NCI-H2081 (cell line): Measurements from ENCODE around the gene UBD.

Source experiments
- DNase-seq, 2 experiments: peaks; one replicate each; lab custom pipeline; 2025; lab: John Stamatoyannopoulos, UW

Gene UBD

DNA sequence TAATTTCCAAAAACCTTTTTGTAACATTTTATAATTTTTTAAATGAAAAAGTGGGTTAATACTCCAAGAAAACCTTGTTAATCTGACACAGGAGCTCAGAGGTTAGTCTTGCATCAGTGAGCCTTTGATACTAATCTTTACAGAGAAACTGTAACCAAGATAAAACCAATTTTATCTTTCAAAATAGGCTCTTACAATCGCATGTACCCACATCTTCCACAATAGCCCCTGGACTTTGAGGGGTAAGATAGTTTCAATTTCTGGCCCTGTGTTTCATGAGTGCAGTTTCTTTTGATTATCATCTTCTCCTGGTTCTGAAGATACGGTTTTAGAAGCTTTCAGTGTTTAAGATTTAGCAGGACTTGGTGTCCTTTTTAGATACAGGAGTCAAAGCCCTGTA is 37.3 kb downstream of the UBD start:
- no peak for DNase-seq

DNA sequence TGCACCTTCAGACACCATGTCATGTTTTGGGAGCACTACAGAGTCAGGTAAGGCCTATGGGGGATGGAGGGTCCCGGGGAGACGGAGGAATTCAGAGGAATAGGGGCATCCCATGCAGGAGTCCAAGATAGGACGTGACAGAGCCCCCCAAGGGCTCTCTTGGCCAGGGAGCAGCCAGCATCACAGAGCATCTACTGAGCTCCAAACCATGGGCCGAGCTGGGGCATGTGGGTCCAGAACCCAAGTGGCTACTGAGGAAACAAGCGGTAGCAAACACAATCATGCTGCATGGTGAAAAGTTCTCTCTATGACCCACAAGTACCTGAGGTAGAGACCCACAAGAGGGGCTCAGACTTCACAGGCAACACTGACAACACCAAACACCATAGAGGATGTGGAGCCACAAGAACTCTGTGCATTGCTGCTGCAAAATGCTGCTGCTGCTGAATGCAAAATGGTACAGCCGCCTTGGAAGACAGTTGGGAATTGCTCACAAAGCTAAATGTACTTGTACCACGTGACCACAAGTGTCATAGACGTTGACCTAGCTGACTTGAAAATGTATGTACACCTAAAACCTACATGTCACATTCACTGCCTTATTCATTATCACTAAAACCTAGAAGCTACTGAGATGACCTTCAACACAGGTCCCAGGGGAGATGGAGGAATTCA is 38.4 kb downstream of the UBD start:
- DNase-seq = no peak

DNA sequence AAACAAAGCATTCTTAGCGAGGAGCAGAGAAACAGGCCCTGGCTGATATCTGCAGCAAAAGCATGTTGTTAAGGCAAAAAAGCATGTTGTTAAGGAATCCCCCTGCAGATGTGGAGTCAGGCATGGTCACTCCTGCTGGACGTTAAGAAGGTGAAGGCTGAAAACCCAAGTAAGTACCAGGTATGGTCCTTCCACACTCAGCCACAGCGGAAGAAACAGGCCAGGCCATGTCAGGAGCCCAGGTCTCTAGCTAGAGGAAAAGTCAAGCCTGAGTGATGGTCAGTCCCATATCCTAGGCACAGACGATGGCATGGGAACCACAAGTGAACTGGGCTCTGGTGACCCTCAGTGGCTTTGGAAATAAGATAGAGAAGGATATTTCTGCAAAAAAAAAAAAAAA is 39.3 kb downstream of the UBD start:
- DNase-seq = no peak

DNA sequence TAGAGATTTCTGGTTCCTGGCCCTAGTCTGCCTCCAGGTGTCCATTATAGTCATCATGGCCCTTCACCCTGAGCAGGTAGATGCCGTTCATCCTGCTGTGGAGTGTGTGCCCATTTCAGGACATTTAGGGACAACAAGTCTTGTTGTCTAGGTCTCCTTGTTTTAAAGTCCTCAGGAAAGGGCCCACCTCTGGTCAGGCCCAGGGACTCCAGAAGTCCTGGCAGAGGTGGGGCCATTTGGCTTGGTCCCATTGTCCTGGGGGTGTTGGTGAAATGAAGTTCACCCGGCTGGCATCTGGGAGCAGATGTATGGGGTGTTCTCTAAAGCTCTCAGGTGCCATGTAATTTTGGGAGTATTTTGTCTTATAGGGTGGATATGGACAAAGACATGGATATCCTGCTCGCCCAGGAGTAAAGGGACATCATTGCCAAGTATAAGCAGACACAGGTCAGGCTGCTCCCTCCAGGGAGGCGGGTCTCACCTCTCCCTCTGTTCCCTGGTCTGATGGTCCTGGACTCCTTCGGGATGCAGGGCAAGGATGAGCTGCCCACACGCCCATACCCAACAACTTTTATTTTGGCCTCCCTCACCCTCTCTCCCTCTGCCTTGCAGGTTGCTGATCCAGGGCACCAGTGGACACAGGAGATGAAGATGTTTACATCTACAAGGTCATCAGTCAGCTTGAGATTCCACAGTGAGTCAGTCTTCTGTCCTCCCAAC is 40.1 kb downstream of the UBD start:
- DNase-seq = no peak

DNA sequence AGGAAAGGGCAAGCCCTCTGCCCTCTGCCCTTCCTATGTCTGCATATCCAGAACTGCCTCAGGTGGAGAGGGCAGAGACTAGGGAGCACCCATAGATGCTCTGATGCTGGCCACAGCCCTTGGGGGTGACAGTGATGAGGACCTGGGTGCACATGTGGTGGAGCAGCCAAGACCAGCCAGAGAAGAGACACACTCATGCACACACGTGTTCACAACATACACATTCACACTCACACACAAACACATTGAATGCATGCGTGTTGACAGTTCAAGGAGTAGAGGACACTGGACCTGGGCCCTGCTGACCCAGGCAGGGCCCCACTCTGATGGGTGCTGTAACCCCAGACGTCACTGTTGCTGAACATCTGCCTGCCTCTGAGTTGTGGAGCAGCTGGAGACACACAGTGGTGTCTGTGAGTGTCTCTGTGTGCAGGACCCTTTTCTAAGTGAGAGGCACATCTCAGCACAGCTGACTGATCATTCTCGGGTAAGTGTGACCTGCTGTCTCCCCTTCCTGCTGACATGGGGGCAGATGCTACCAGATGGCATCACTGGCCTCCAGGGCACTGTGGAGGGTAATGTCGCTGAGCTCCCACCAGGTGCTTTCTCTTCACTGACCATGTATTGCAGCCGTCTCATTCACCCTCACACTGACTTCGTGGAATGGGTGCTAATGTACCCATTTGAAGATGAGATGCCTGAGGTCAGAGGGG is 41.6 kb downstream of the UBD start:
- DNase-seq = no peak

DNA sequence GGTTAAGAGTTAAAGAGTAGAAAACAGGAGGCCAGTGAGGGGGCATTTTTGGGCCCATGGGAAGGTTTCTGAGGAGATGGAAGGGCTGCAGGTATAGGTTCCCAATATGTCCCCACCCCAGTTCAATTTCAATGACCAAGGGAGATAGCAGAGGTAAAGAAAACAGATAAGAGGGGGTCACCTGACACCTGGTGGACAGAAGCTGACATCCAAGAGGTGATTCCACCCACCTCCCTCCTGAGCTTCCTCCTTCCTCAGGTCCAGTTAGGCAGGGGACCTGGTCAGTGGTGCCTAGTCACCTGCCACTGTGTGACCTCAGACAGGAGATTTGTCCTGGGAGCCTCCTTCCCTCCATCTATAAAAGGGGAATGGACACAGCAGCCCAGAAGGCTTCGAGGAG is 42.3 kb downstream of the UBD start:
- DNase-seq = no peak

DNA sequence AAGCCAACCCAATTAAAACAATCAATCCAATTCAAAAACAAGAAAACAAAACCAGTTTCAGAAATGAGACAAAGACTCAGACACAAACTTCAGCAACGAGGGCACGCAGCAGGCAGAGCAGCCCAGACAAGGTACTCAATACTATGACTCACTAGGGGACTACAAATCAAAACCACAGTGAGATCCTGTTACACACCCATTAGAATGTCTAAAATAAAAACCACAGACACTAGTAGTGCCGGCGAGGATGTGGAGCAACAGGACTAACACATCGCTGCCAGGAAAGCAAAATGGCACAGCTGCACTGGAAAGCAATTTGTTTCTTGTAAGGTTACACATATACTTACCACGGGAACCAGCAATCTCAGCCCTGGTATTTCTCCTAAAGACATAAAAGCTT is 43.4 kb downstream of the UBD start:
- no peak for DNase-seq

DNA sequence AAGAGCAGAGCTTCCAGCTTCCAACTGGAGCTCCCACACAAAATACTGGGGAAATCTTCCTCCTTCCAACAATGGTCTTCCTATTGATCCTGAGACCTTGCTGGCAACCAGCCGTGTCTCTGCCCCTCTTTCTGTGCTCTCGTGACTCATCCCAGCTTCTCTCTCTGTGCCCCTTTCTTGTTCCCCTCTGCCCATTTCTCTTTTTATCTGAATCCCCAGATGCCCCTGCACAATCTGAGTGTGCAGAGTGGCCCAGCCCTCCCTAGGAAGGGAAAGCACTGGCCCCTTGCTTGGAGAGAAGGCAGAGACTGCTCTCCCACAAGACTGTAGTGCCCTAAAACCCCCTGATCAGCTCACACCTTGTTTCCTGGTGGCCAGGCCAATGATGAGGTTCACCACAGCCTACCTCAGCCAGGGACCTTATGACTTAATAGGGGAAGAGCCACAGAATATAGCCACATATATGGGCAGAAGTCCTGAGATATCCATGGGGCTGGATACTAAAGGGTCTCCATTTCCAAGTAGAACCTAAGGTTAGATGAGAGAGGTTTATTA is 48.7 kb downstream of the UBD start:
- DNase-seq = no peak

DNA sequence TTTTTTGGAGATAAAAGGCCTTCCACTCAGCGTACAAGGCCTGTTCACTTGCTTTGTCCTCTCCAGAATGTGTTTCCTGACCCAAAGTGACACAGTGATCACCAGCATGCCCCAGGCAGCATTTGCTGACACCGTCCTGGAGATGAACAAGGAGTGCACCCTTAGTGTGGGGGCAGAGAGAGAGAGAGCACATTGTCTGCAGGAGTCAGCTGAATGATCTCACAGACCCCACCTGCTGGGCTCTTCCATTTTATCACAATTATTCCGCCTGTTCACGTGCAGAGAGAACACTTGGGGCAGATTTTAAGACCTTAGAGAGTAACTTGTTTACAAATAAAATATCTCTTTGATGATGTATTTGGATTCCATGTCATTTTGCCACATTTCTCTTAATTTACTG is 49.3 kb downstream of the UBD start:
- no peak for DNase-seq

DNA sequence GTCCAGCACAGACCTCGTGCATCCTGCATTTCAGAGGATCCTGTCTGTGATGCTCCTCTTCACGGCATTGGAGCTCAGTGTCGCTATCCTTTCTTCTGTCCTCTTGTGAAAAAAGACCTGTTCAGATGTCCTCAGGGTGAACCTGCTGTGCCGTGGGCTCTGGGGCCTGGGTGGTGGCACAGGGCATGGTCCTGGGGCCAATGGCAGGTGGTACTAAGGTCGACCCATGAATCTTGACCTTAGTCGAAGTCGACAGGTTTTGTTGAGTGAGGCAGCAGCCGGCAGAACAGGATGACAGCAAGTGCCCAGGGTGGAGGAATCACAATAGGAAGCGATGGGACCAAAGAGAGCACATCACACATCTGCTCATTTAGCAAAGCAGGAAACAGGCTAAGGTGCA is 49.8 kb downstream of the UBD start:
- DNase-seq = no peak

DNA sequence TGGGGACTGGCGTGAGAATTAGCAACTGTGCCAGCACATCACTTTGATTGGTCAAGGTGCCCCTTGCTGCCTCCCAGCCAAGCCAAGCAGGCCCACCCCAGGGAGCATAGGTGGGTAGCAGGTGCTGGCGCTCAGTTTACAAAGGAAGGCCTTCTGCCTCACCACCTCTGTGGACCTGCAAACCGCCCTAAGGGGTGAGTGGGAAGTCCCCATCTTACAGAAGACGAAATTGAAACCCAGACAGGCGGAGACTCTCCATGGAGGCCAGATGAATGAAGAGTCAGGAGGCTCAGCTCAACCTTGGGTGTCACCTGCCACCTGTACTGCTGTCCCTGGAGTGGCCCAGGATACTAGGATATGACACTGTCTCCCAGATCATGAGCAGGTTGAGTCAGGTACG is 50.3 kb downstream of the UBD start:
- DNase-seq = no peak

DNA sequence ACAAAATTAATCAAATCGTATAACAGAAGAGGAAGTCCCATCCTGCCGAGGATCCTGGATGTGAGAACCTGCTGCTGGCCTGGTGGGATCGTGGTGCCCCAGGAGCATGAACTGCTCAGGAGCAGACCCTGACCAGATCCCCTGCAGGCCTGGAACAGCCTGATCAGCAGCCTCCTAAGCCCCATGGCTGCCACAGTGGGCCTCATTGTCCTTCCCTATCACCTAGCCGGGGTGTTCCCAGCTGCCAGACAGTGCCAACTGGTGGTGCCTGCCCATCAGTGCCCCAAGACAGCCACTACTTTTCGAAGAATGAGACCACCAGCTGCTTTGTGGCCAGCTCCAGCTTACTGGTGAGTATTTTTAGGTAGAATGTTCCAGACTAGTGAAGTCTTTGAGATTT is 52.2 kb downstream of the UBD start:
- no peak for DNase-seq

DNA sequence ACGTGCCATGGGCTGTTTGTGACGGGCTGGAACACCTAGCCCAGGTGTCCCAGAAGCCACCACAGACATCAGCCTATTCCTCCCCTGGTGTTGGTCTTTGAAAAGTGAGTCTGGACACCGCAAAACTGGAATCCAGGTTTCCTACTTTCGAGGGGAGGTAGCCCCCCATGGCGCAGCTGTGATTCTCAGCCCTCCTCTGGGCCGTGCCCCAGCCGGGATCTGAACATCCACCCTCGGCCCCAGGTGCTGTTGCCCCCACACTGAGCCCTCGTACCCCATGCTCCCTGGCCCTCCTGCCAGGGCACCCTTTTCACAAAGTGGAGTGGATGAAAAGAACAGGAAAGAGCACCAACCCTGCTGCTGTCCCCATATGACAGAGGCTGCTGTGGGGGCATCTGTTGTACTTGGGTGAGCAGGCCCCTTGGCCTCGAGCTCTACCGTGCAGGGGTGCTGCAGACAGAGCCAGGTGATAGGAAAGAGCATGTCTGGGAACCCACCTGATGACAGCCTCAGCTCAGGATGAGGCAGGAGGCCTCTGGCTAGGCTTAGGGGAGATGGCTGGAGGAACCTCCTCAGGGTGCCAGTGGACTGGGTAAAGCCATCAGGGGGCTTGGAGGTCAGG is 53.0 kb downstream of the UBD start:
- no peak for DNase-seq

DNA sequence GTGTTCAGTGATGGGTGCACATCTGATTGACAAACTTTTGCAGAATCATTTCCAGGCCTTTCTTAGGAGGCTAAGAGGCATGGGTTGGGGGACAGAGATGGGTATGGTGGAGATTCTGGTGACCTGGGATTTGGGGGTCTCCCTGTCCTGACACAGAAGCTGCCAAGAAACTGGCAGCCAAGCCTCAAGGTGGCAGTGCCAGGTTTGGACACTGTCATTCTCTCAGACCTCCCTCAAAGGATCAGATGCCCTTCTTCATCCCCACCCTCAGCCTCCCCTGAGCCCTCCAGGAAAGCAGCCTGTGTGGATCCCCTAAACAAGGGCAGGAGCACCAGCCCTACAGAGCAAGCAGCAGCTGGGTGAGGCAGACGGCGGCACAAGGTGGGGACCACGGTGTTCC is 53.7 kb downstream of the UBD start:
- DNase-seq = no peak
